Dendritic cell treated with granulocyte-macrophage colony-stimulating factor and Interleukin-4, amounts not matched to agents 40 ng/mL and 50 ng/mL, for 4 days (primary cell): Measurements from ENCODE around the gene DMRT1.

Experiments used
- H3K27ac Mint-ChIP-seq: one replicate; pipeline ENCODE4 v1.8.0; 2022; ENCODE audit warnings: mild to moderate bottlenecking, mixed read lengths
- H3K27me3 Mint-ChIP-seq: one replicate; pipeline ENCODE4 v1.8.0; 2022; ENCODE audit warnings: mild to moderate bottlenecking, mixed read lengths
- H3K36me3 Mint-ChIP-seq: one replicate; pipeline ENCODE4 v1.8.0; 2022; ENCODE audit warnings: low read depth, mixed read lengths
- H3K4me1 Mint-ChIP-seq: one replicate; pipeline ENCODE4 v1.8.0; 2022; ENCODE audit warnings: low read depth, mixed read lengths
- H3K4me3 Mint-ChIP-seq: one replicate; pipeline ENCODE4 v1.8.0; 2022; ENCODE audit warnings: mild to moderate bottlenecking, moderate library complexity, mixed read lengths
- H3K9me3 Mint-ChIP-seq: one replicate; pipeline ENCODE4 v1.8.0; 2022; ENCODE audit warnings: mixed read lengths
- intact Hi-C: fragments of 100-400 bp; cut with micrococcal nuclease; formaldehyde crosslinking; loops from one replicate; pipeline ENCODE4 v1.15.0; 2022

The DMRT1 gene

GRCh38 chr9:920927-921326 lies 79.4 kb downstream of the DMRT1 start:
- peaks cover 7% of the 10 kb centered on the region for H3K27me3 Mint-ChIP-seq
- H3K9me3 Mint-ChIP-seq = no peaks in the 10 kb centered on the region
- no peaks in the 10 kb centered on the region for H3K4me1 Mint-ChIP-seq
- H3K4me3 Mint-ChIP-seq = no peak overlapping the region
- H3K27ac Mint-ChIP-seq = no peak overlapping the region
- H3K36me3 Mint-ChIP-seq = no peaks in the 10 kb centered on the region
- intact Hi-C loops = no loop called here

GRCh38 chr9:922171-922570 lies 80.7 kb downstream of the DMRT1 start:
- no peaks in the 10 kb centered on the region for H3K4me1 Mint-ChIP-seq
- H3K4me3 Mint-ChIP-seq = no peak overlapping the region
- H3K36me3 Mint-ChIP-seq = no peaks in the 10 kb centered on the region
- no peak overlapping the region for H3K27ac Mint-ChIP-seq
- H3K9me3 Mint-ChIP-seq = no peaks in the 10 kb centered on the region
- intact Hi-C loops = no loop called here
- peaks cover 4% of the 10 kb centered on the region for H3K27me3 Mint-ChIP-seq

GRCh38 chr9:922731-923130 lies 81.2 kb downstream of the DMRT1 start:
- Mint-ChIP-seq H3K27me3 (peaks cover 5% of the 10 kb centered on the region), H3K4me1 (no peaks in the 10 kb centered on the region), H3K9me3 (no peaks in the 10 kb centered on the region), H3K4me3 (no peak overlapping the region), H3K36me3 (no peaks in the 10 kb centered on the region), H3K27ac (no peak overlapping the region)
- intact Hi-C loops = no loop called here

GRCh38 chr9:926976-927375 lies 85.5 kb downstream of the DMRT1 start:
- no peak overlapping the region for H3K27ac Mint-ChIP-seq
- H3K4me3 Mint-ChIP-seq = no peak overlapping the region
- no peaks in the 10 kb centered on the region for H3K36me3 Mint-ChIP-seq
- H3K4me1 Mint-ChIP-seq = no peaks in the 10 kb centered on the region
- peaks cover 19% of the 10 kb centered on the region for H3K27me3 Mint-ChIP-seq
- no peaks in the 10 kb centered on the region for H3K9me3 Mint-ChIP-seq
- intact Hi-C loops = no loop called here

- intact Hi-C loops = no loop called here
- Mint-ChIP-seq H3K4me3 (no peak overlapping the region), H3K9me3 (no peaks in the 10 kb centered on the region), H3K4me1 (no peaks in the 10 kb centered on the region), H3K36me3 (no peaks in the 10 kb centered on the region), H3K27ac (no peak overlapping the region), H3K27me3 (peaks cover 24% of the 10 kb centered on the region)
These were observed 87.0 kb downstream of the DMRT1 start for GRCh38 chr9:928363-929042.

- no peaks in the 10 kb centered on the region for H3K4me1 Mint-ChIP-seq
- H3K36me3 Mint-ChIP-seq = no peaks in the 10 kb centered on the region
- H3K27me3 Mint-ChIP-seq = peaks cover 32% of the 10 kb centered on the region
- H3K4me3 Mint-ChIP-seq = no peak overlapping the region
- intact Hi-C loops = no loop called here
- no peaks in the 10 kb centered on the region for H3K9me3 Mint-ChIP-seq
- H3K27ac Mint-ChIP-seq = no peak overlapping the region
These were observed 88.2 kb downstream of the DMRT1 start for GRCh38 chr9:929719-930118.

- Mint-ChIP-seq H3K9me3 (no peaks in the 10 kb centered on the region), H3K27me3 (peaks cover 47% of the 10 kb centered on the region), H3K4me1 (peaks cover 5% of the 10 kb centered on the region), H3K27ac (no peak overlapping the region), H3K36me3 (no peaks in the 10 kb centered on the region), H3K4me3 (no peak overlapping the region)
- intact Hi-C loops = no loop called here
These were observed 91.9 kb downstream of the DMRT1 start for GRCh38 chr9:933356-933755.

- H3K27me3 Mint-ChIP-seq = peaks cover 56% of the 10 kb centered on the region
- no peaks in the 10 kb centered on the region for H3K36me3 Mint-ChIP-seq
- H3K4me3 Mint-ChIP-seq = no peak overlapping the region
- intact Hi-C loops = no loop called here
- peaks cover 18% of the 10 kb centered on the region for H3K9me3 Mint-ChIP-seq
- no peak overlapping the region for H3K27ac Mint-ChIP-seq
- peaks cover 5% of the 10 kb centered on the region for H3K4me1 Mint-ChIP-seq
These were observed 94.0 kb downstream of the DMRT1 start for GRCh38 chr9:935348-935965.

- H3K4me1 Mint-ChIP-seq = no peaks in the 10 kb centered on the region
- no peaks in the 10 kb centered on the region for H3K36me3 Mint-ChIP-seq
- H3K27ac Mint-ChIP-seq = no peak overlapping the region
- H3K27me3 Mint-ChIP-seq = peaks cover 63% of the 10 kb centered on the region
- peaks cover 18% of the 10 kb centered on the region for H3K9me3 Mint-ChIP-seq
- H3K4me3 Mint-ChIP-seq = no peak overlapping the region
- intact Hi-C loops = no loop called here
These were observed 101.5 kb downstream of the DMRT1 start for GRCh38 chr9:942805-943580.

- Mint-ChIP-seq H3K4me3 (no peak overlapping the region), H3K4me1 (no peaks in the 10 kb centered on the region), H3K9me3 (no peaks in the 10 kb centered on the region), H3K27ac (no peak overlapping the region), H3K27me3 (peaks cover 50% of the 10 kb centered on the region), H3K36me3 (no peaks in the 10 kb centered on the region)
- intact Hi-C loops = no loop called here
These were observed 106.5 kb downstream of the DMRT1 start for GRCh38 chr9:947985-948384.

GRCh38 chr9:948497-948896 lies 107.0 kb downstream of the DMRT1 start:
- Mint-ChIP-seq H3K27ac (no peak overlapping the region), H3K9me3 (no peaks in the 10 kb centered on the region), H3K4me3 (no peak overlapping the region), H3K27me3 (peaks cover 45% of the 10 kb centered on the region), H3K4me1 (no peaks in the 10 kb centered on the region), H3K36me3 (no peaks in the 10 kb centered on the region)
- intact Hi-C loops = no loop called here

- no peaks in the 10 kb centered on the region for H3K9me3 Mint-ChIP-seq
- intact Hi-C loops = no loop called here
- H3K36me3 Mint-ChIP-seq = no peaks in the 10 kb centered on the region
- no peaks in the 10 kb centered on the region for H3K4me1 Mint-ChIP-seq
- H3K27me3 Mint-ChIP-seq = peaks cover 38% of the 10 kb centered on the region
- no peak overlapping the region for H3K4me3 Mint-ChIP-seq
- no peak overlapping the region for H3K27ac Mint-ChIP-seq
These were observed 108.6 kb downstream of the DMRT1 start for GRCh38 chr9:950139-950538.

- no peaks in the 10 kb centered on the region for H3K36me3 Mint-ChIP-seq
- H3K27me3 Mint-ChIP-seq = peaks cover 36% of the 10 kb centered on the region
- no peaks in the 10 kb centered on the region for H3K4me1 Mint-ChIP-seq
- H3K4me3 Mint-ChIP-seq = no peak overlapping the region
- intact Hi-C loops = no loop called here
- H3K9me3 Mint-ChIP-seq = no peaks in the 10 kb centered on the region
- H3K27ac Mint-ChIP-seq = no peak overlapping the region
These were observed 111.0 kb downstream of the DMRT1 start for GRCh38 chr9:952546-952945.

GRCh38 chr9:959105-959504 lies 117.6 kb downstream of the DMRT1 start:
- Mint-ChIP-seq H3K4me1 (no peaks in the 10 kb centered on the region), H3K27me3 (peaks cover 60% of the 10 kb centered on the region), H3K4me3 (no peak overlapping the region), H3K27ac (no peak overlapping the region), H3K36me3 (no peaks in the 10 kb centered on the region), H3K9me3 (no peaks in the 10 kb centered on the region)
- intact Hi-C loops = no loop called here
